GM12878 (cell line): ENCODE results near the gene ART3. TPM values are rescaled to one million over a fixed set of nuclear protein-coding genes. Genes with fewer than 3 reads are reported as not detected.
A peak's percentile ranks its signal among the peaks of the same experiment; 100 is the strongest.

ENCODE experiments used
- ATAC-seq: fragments of 200-7000 bp; cut with Tn5 transposase; 3 replicates; pipeline ENCODE4 v1.9.1; 2020; ENCODE audit warnings: mild to moderate bottlenecking, moderate library complexity
- BruUV-seq: library from RNA; stranded (reverse); fragments of 400-500 nt; replicated peaks from 2 replicates; lab custom pipeline; 2021; lab: Mats Ljungman, UMichigan
- CTCF ChIA-PET: fragments of 300-600 bp; sonication (Branson Sonifier 250); formaldehyde crosslinking; extraction: SDS; loops from one replicate; lab custom pipeline; 2021; ENCODE audit warnings: inconsistent platforms; lab: Yijun Ruan, JAX
- POLR2A ChIA-PET: fragments of 350-600 bp; formaldehyde crosslinking; extraction: SDS; loops from one replicate; lab custom pipeline; 2021; ENCODE audit warnings: inconsistent platforms; lab: Charles Lee
- RAD21 ChIA-PET: fragments of 300-600 bp; sonication (Branson Sonifier 250); formaldehyde crosslinking; loops from one replicate; lab custom pipeline; 2023; ENCODE audit warnings: antibody characterized with exemption; ENCODE audit not compliant: unreplicated experiment; lab: Charles Lee
- SMC1A ChIA-PET: fragments of 300-600 bp; sonication (Branson Sonifier 250); formaldehyde crosslinking; loops from one replicate; lab custom pipeline; 2023; ENCODE audit not compliant: unreplicated experiment, uncharacterized antibody; lab: Charles Lee
- DNase-seq: peaks from one replicate; pipeline ENCODE4 v3.0.0-alpha.2; 2011; ENCODE audit warnings: low read depth, low spot score
- FAIRE-seq: peaks from 3 replicates; lab custom pipeline; 2011; peaks lifted over from hg19 to GRCh38; lab: Jason Lieb, UNC
- H2AFZ ChIP-seq: 2 replicates; pipeline ENCODE4 v1.6.0; 2011; ENCODE audit warnings: low read depth, low read length, control low read depth; ENCODE audit not compliant: control insufficient read depth
- H3K27ac ChIP-seq: 2 replicates; pipeline ENCODE4 v1.5.1; 2011; ENCODE audit warnings: control low read depth; ENCODE audit not compliant: control insufficient read depth, insufficient read depth
- H3K27me3 ChIP-seq, 2 experiments: replicated peaks in 1 of 2; 2 replicates each; pipeline versions ENCODE4 v1.6.0 to v1.6.1; 2011; ENCODE audit warnings: low read length in 1 of 2; ENCODE audit not compliant: control insufficient read depth in 2 of 2, insufficient read depth in 2 of 2
- H3K36me3 ChIP-seq, 2 experiments: 2 replicates each; pipeline ENCODE4 v1.5.1; 2011; ENCODE audit warnings: low read length in 1 of 2; ENCODE audit not compliant: control insufficient read depth in 2 of 2, insufficient read depth in 2 of 2
- H3K4me1 ChIP-seq: 2 replicates; pipeline ENCODE4 v1.6.1; 2011; ENCODE audit warnings: mild to moderate bottlenecking, low read length, moderate library complexity, mixed read lengths; ENCODE audit not compliant: control insufficient read depth, insufficient read depth
- H3K4me2 ChIP-seq: 2 replicates; pipeline ENCODE4 v1.6.0; 2011; ENCODE audit warnings: control low read depth; ENCODE audit not compliant: control insufficient read depth, insufficient read depth
- H3K4me3 ChIP-seq: fragments of 200-600 bp; sonication (generic); 2 replicates; pipeline ENCODE4 v1.5.1; 2016
- H3K79me2 ChIP-seq: 2 replicates; pipeline ENCODE4 v1.6.0; 2011; ENCODE audit warnings: low read length; ENCODE audit not compliant: control insufficient read depth, insufficient read depth
- H3K9ac ChIP-seq: 2 replicates; pipeline ENCODE4 v1.8.0; 2011; ENCODE audit warnings: low read length, control low read depth, mixed read lengths; ENCODE audit not compliant: control insufficient read depth, insufficient read depth
- H3K9me3 ChIP-seq: replicated peaks from 3 replicates; pipeline ENCODE4 v1.5.1; 2011; ENCODE audit warnings: mild to moderate bottlenecking, low read length; ENCODE audit not compliant: control insufficient read depth, insufficient read depth
- H4K20me1 ChIP-seq: 2 replicates; pipeline ENCODE4 v1.6.0; 2011; ENCODE audit not compliant: control insufficient read depth, insufficient read depth
- CBFB ChIP-seq: IDR thresholded peaks from 2 replicates; pipeline ENCODE4 v1.6.1; 2016; ENCODE audit warnings: antibody characterized with exemption, low read depth
- DPF2 ChIP-seq: fragments of 450-650 bp; IDR thresholded peaks from 2 replicates; pipeline ENCODE4 v1.6.1; 2017; ENCODE audit warnings: mild to moderate bottlenecking
- EED ChIP-seq: sonication (generic); IDR thresholded peaks from 2 replicates; pipeline ENCODE4 v1.6.1; 2016; ENCODE audit warnings: antibody characterized with exemption, low read depth
- ESRRA ChIP-seq: IDR thresholded peaks from 2 replicates; pipeline ENCODE4 v1.6.1; 2012; ENCODE audit warnings: mild to moderate bottlenecking, low read length, improper control_type of control experiment
- IKZF2 ChIP-seq, 2 experiments: fragments of 450-650 bp; IDR thresholded peaks; 2 replicates each; pipeline ENCODE4 v1.6.1; 2017; ENCODE audit warnings: mild to moderate bottlenecking in 2 of 2, moderate library complexity in 2 of 2
- POLR2AphosphoS2 ChIP-seq: IDR thresholded peaks from 2 replicates; pipeline ENCODE4 v1.6.1; 2011; ENCODE audit warnings: low read depth, mild to moderate bottlenecking, low read length, improper control_type of control experiment, moderate library complexity
- RAD51 ChIP-seq: fragments of 450-650 bp; IDR thresholded peaks from 2 replicates; pipeline ENCODE4 v1.6.1; 2016; ENCODE audit warnings: moderate library complexity, mild to moderate bottlenecking, inconsistent platforms
- RCOR1 ChIP-seq: conservative IDR thresholded peaks from 2 replicates; pipeline ENCODE4 v1.6.1; 2012; ENCODE audit warnings: low read depth, low read length, improper control_type of control experiment
- SPI1 ChIP-seq: IDR thresholded peaks from 2 replicates; pipeline ENCODE4 v1.6.1; 2011; ENCODE audit warnings: low read depth, mild to moderate bottlenecking, low read length, moderate library complexity, borderline replicate concordance; ENCODE audit not compliant: insufficient read depth
- SRF ChIP-seq, 2 experiments: IDR thresholded peaks; 2 replicates each; pipeline ENCODE4 v1.6.1; 2011; ENCODE audit warnings: low read depth in 2 of 2, low read length in 2 of 2, mild to moderate bottlenecking in 1 of 2, moderate library complexity in 1 of 2
- TAF1 ChIP-seq: IDR thresholded peaks from 2 replicates; pipeline ENCODE4 v1.6.1; 2011; ENCODE audit warnings: mild to moderate bottlenecking, low read depth, low read length, borderline replicate concordance
- TARDBP ChIP-seq: IDR thresholded peaks from 2 replicates; pipeline ENCODE4 v1.6.1; 2016; ENCODE audit warnings: borderline replicate concordance
- ZNF217 ChIP-seq: fragments of 450-650 bp; IDR thresholded peaks from 2 replicates; pipeline ENCODE4 v1.6.1; 2017; ENCODE audit warnings: antibody characterized with exemption, mild to moderate bottlenecking
- WGBS: methylation state at CpG from one replicate; pipeline ENCODE4 v1.1.6; 2016; ENCODE audit warnings: low lambda C conversion rate; ENCODE audit not compliant: insufficient replicate concordance, insufficient coverage; ENCODE audit errors: missing lambda C conversion rate; 5-methylcytosine and 5-hydroxymethylcytosine counted together
- in situ Hi-C: fragments of 300-500 bp; cut with MboI; formaldehyde crosslinking; loops from 9 replicates; pipeline ENCODE4 v1.14.3; 2018; ENCODE audit warnings: mixed read lengths
- intact Hi-C: fragments of 100-400 bp; cut with micrococcal nuclease; formaldehyde crosslinking; loops from one replicate; pipeline ENCODE4 v1.14.2; 2022; ENCODE audit not compliant: unreplicated experiment
- polyA plus RNA-seq, 11 experiments: library from polyadenylated mRNA; depleted of rRNA in 4 of 11; unstranded in 6 of 11; stranded (reverse) in 5 of 11; fragments of >200 nt; fragmentation: Nextera tagmentation in 4 of 11; fragmentation: Illumina TruSeq in 1 of 11; extraction: Ambion mirVana in 4 of 11; extraction: Trizol in 1 of 11; gene quantifications; 1 replicate in 1 of 11; 2 replicates in 10 of 11; pipeline versions ENCODE4 v1.2.1 to v1.2.3, GENCODE V29; 2011 to 2016; ENCODE audit warnings: inconsistent platforms in 2 of 11, missing spikeins in 2 of 11, low read depth in 1 of 11
- total RNA-seq, 4 experiments: library from RNA; depleted of rRNA in 3 of 4; stranded (reverse); fragments of >200 nt in 3 of 4; fragmentation: Illumina TruSeq in 1 of 4; extraction: Trizol in 1 of 4; gene quantifications; 2 replicates each; pipeline versions ENCODE4 v1.2.1 to v1.2.3, GENCODE V29; 2013 to 2021
- TF ChIP-seq, protein P1 (sequence below): fragments of 450-650 bp; IDR thresholded peaks from 2 replicates; pipeline ENCODE4 v1.6.1; 2014; ENCODE audit warnings: mild to moderate bottlenecking
- TF ChIP-seq, protein P2 (sequence below): fragments of 150-350 bp; IDR thresholded peaks from 2 replicates; pipeline ENCODE4 v1.6.1; 2016; ENCODE audit warnings: low read depth, low read length

The ART3 gene
- total and polyA plus RNA-seq, 10 of the 15 experiments (the other 5 are each of a cell fraction or from before 2014, with no cell fraction given): 0.18 to 0.50 (median 0.26) TPM; not detected in 6

DNA sequence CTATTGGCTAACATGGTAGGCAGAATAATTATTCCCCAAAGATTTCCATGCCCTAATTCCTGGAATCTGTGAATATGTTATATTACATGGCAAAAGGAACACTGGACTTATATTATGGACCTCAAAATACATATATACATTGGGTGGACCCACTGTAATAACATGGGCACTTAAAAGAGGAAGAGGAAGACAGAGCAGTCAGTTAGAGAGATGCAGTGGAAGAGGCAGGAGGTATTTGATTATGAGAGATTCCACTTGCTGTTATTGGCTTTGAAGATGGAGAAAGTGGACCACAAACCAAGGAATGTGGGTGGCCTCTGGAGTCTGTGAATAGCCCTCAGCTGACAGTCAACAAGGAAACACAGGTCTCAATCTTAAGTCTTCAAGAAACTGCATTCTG is 14.0 kb upstream of the ART3 start:
- SMC1A ChIA-PET: interaction anchor here (1.0 to 8.0 kb wide), 3 partner anchors 42 to 152 kb away, joined by 3 to 95 read pairs (median 3); no protein-coding TSS in a partner anchor
- H3K79me2 ChIP-seq: no peaks in the 10 kb centered on the region
- intact Hi-C loops: no loop called here
- FAIRE-seq: no peak
- no peaks in the 10 kb centered on the region for H4K20me1 ChIP-seq
- POLR2A ChIA-PET: no interaction called here
- H3K9me3 ChIP-seq: no peaks in the 10 kb centered on the region
- RAD21 ChIA-PET: interaction anchor here (2.7 kb wide), 1 partner anchor 64 kb away, joined by 27 read pairs; no protein-coding TSS in a partner anchor
- no peak overlapping the region for H3K9ac ChIP-seq
- no peak for TF ChIP-seq EED
- no peak for TF ChIP-seq ESRRA
- no peak for TF ChIP-seq SRF (IDR thresholded peaks at IDR 0.05; ENCODE audit: low read depth in 2 of 2, low read length in 2 of 2)
- TF ChIP-seq RAD51: no peak
- peak; percentile 46; the same call in 1 of the 2 replicates for TF ChIP-seq SPI1
- TF ChIP-seq, all 136 proteins: peak for 1
- CTCF ChIA-PET: interaction anchor here (0.9 to 5.4 kb wide), 2 partner anchors 41 to 64 kb away, joined by 3 to 95 read pairs; no protein-coding TSS in a partner anchor
- Histone ChIP-seq H3K4me2 (no peak overlapping the region), H3K4me1 (peaks cover 20% of the 10 kb centered on the region), H3K36me3 (no peaks in the 10 kb centered on the region), H2AFZ (no peak overlapping the region), H3K4me3 (no peak overlapping the region), H3K27me3 (no peaks in the 10 kb centered on the region; a peak in 1 of 4 replicates), H3K27ac (no peak overlapping the region)
- DNase-seq (no peak), ATAC-seq (no peak)
- BruUV-seq: no TSS peak
- in situ Hi-C loops: no loop called here

DNA sequence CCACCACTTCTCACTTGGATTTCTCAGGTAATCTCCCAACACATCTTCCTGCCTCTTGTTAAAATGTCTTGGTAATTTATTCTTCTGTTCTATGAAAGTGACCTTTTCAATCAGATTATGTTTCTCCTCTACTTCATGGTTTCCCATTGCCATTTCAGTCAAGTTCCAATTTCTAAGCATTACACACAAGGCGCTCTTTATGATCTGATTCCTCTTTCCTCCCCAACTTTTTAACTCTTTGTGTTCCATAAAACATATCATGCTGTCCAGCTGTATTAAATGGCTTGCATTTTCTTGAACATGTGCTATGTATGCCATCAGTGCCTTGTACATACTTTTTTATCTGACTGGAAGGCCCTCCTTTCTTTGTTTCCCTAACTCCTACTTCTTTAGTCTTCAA is 13.1 kb upstream of the ART3 start:
- in situ Hi-C loops (no loop called here), intact Hi-C loops (no loop called here)
- FAIRE-seq (no peak), DNase-seq (no peak), ATAC-seq (no peak)
- WGBS: 52% methylated on average over 1 of the region's 1 CpG
- Histone ChIP-seq H3K79me2 (no peaks in the 10 kb centered on the region), H3K4me2 (0 out of 2 replicates have a peak overlapping the region, but pooled peaks have one; percentile 4), H3K9me3 (no peaks in the 10 kb centered on the region), H4K20me1 (no peaks in the 10 kb centered on the region), H3K4me1 (peaks cover 11% of the 10 kb centered on the region; the same call in 1 of the 2 replicates), H3K36me3 (no peaks in the 10 kb centered on the region), H3K27ac (no peak overlapping the region), H3K27me3 (no peaks in the 10 kb centered on the region; a peak in 2 of 4 replicates), H3K9ac (no peak overlapping the region), H3K4me3 (no peak overlapping the region), H2AFZ (no peak overlapping the region)
- BruUV-seq: no TSS peak
- ChIA-PET SMC1A (interaction anchor here (1.0 to 8.0 kb wide), 11 partner anchors 8 to 153 kb away, joined by 3 to 95 read pairs (median 4); partner anchors contain the start of gene SDAD1), RAD21 (interaction anchor here (0.7 to 2.7 kb wide), 6 partner anchors 8 to 147 kb away, joined by 3 to 27 read pairs (median 6); partner anchors contain the start of gene SDAD1), POLR2A (interaction anchor here (0.8 to 0.9 kb wide), 2 partner anchors 7 to 86 kb away, joined by 4 to 5 read pairs; partner anchors contain the start of gene NUP54), CTCF (interaction anchor here (0.9 to 5.4 kb wide), 10 partner anchors 8 to 119 kb away, joined by 3 to 95 read pairs (median 6); partner anchors contain the start of gene SDAD1)
- TF ChIP-seq, protein P1, sequence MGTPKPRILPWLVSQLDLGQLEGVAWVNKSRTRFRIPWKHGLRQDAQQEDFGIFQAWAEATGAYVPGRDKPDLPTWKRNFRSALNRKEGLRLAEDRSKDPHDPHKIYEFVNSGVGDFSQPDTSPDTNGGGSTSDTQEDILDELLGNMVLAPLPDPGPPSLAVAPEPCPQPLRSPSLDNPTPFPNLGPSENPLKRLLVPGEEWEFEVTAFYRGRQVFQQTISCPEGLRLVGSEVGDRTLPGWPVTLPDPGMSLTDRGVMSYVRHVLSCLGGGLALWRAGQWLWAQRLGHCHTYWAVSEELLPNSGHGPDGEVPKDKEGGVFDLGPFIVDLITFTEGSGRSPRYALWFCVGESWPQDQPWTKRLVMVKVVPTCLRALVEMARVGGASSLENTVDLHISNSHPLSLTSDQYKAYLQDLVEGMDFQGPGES: no peak
- no peak for TF ChIP-seq TAF1
- TF ChIP-seq ZNF217: no peak
- TF ChIP-seq CBFB: no peak
- no peak for TF ChIP-seq TARDBP
- no peak for TF ChIP-seq DPF2
- no peak for TF ChIP-seq RCOR1
- TF ChIP-seq, protein P2, sequence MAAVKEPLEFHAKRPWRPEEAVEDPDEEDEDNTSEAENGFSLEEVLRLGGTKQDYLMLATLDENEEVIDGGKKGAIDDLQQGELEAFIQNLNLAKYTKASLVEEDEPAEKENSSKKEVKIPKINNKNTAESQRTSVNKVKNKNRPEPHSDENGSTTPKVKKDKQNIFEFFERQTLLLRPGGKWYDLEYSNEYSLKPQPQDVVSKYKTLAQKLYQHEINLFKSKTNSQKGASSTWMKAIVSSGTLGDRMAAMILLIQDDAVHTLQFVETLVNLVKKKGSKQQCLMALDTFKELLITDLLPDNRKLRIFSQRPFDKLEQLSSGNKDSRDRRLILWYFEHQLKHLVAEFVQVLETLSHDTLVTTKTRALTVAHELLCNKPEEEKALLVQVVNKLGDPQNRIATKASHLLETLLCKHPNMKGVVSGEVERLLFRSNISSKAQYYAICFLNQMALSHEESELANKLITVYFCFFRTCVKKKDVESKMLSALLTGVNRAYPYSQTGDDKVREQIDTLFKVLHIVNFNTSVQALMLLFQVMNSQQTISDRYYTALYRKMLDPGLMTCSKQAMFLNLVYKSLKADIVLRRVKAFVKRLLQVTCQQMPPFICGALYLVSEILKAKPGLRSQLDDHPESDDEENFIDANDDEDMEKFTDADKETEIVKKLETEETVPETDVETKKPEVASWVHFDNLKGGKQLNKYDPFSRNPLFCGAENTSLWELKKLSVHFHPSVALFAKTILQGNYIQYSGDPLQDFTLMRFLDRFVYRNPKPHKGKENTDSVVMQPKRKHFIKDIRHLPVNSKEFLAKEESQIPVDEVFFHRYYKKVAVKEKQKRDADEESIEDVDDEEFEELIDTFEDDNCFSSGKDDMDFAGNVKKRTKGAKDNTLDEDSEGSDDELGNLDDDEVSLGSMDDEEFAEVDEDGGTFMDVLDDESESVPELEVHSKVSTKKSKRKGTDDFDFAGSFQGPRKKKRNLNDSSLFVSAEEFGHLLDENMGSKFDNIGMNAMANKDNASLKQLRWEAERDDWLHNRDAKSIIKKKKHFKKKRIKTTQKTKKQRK: no peak
- TF ChIP-seq IKZF2 (IDR thresholded peaks at IDR 0.05): no peak
- no peak for TF ChIP-seq POLR2AphosphoS2
